ENCODE data around the gene HOXD12. TPM values are rescaled to one million over a fixed set of nuclear protein-coding genes. Genes with fewer than 3 reads are reported as not detected.
A peak's percentile ranks its signal among the peaks of the same experiment; 100 is the strongest.

The HOXD12 gene
- total RNA-seq, 4 donors from 2014 or later: not detected

GRCh38 chr2:176096243-176096985 is 3.2 kb upstream of the HOXD12 start:
- 14 to 37% methylated on average over 5 to 16 of the region's 16 CpGs for WGBS, 2 donors (ENCODE audit: low coverage in 1 of 2)
- DNase-seq: no peak
- Histone ChIP-seq H3K9me3 (no peaks in the 10 kb centered on the region), H3K4me1 (peaks cover 8 to 41% (median 29%) of the 10 kb centered on the region in 4 donors), H3K27me3 (peaks cover 100% of the 10 kb centered on the region), H3K4me3 (peak overlapping the region in 3 of 4 donors; percentile 30 to 60 (median 30)), H3K36me3 (no peaks in the 10 kb centered on the region), H3K27ac (no peak overlapping the region)
- intact Hi-C loops (cut with DNase I; ENCODE audit: low total_unique reads): no loop called here
- in situ Hi-C loops (cut with MboI; ENCODE audit: low pct_ligation_motif_present in 1 of 4, low pct_unique_long_range_greater_than_20kb in 1 of 4, low sequenced_read_pairs in 3 of 4): loop anchor here in 3 of 4 donors (10.0 to 25.0 kb wide), 4 partner anchors 409 to 734 kb away; no protein-coding TSS in a partner anchor
- TF ChIP-seq POLR2A (IDR thresholded peaks at IDR 0.05): no peak
- TF ChIP-seq CTCF (IDR thresholded peaks at IDR 0.05): no peak
- peak; percentile 20 to 78 (median 66) for TF ChIP-seq POLR2AphosphoS5 (IDR thresholded peaks at IDR 0.05)
- TF ChIP-seq EP300 (IDR thresholded peaks at IDR 0.05; ENCODE audit: low read depth): no peak

GRCh38 chr2:176096986-176097819 is 2.4 kb upstream of the HOXD12 start:
- Histone ChIP-seq H3K4me3 (peak overlapping the region in 3 of 4 donors; percentile 30 to 60 (median 30)), H3K36me3 (no peaks in the 10 kb centered on the region), H3K27ac (no peak overlapping the region), H3K9me3 (no peaks in the 10 kb centered on the region), H3K4me1 (peaks cover 8 to 39% (median 29%) of the 10 kb centered on the region in 4 donors), H3K27me3 (peaks cover 100% of the 10 kb centered on the region)
- peak; percentile 72 for DNase-seq
- WGBS, 2 donors (ENCODE audit: low coverage in 1 of 2): 4 to 6% methylated on average over 17 to 41 of the region's 45 CpGs
- in situ Hi-C loops (cut with MboI; ENCODE audit: low pct_ligation_motif_present in 1 of 4, low pct_unique_long_range_greater_than_20kb in 1 of 4, low sequenced_read_pairs in 3 of 4) (loop anchor here in 3 of 4 donors (10.0 to 25.0 kb wide), 4 partner anchors 410 to 735 kb away; no protein-coding TSS in a partner anchor), intact Hi-C loops (cut with DNase I; ENCODE audit: low total_unique reads) (no loop called here)
- TF ChIP-seq EP300 (IDR thresholded peaks at IDR 0.05; ENCODE audit: low read depth) (no peak), POLR2AphosphoS5 (IDR thresholded peaks at IDR 0.05) (peak in 1 of 3 donors; percentile 23), CTCF (IDR thresholded peaks at IDR 0.05) (peak; percentile 81 to 88 (median 86))

GRCh38 chr2:176097820-176098365 is 1.7 kb upstream of the HOXD12 start:
- no peaks in the 10 kb centered on the region for H3K36me3 ChIP-seq
- peak overlapping the region in 2 of 4 donors; percentile 30 to 60 for H3K4me3 ChIP-seq
- WGBS, 2 donors (ENCODE audit: low coverage in 1 of 2): 0 to 4% methylated on average over 6 to 18 of the region's 18 CpGs
- no peaks in the 10 kb centered on the region for H3K9me3 ChIP-seq
- peaks cover 8 to 33% (median 26%) of the 10 kb centered on the region in 4 donors for H3K4me1 ChIP-seq
- H3K27ac ChIP-seq: no peak overlapping the region
- TF ChIP-seq POLR2AphosphoS5 (IDR thresholded peaks at IDR 0.05) (no peak), POLR2A (IDR thresholded peaks at IDR 0.05) (no peak), CTCF (IDR thresholded peaks at IDR 0.05) (peak in 2 of 5 experiments; percentile 2 to 20)
- in situ Hi-C loops (cut with MboI; ENCODE audit: low pct_ligation_motif_present in 1 of 4, low pct_unique_long_range_greater_than_20kb in 1 of 4, low sequenced_read_pairs in 3 of 4) (loop anchor here in 3 of 4 donors (10.0 to 25.0 kb wide), 4 partner anchors 411 to 736 kb away; no protein-coding TSS in a partner anchor), intact Hi-C loops (cut with DNase I; ENCODE audit: low total_unique reads) (no loop called here)
- H3K27me3 ChIP-seq: peaks cover 100% of the 10 kb centered on the region
- DNase-seq: no peak

Measured in transverse colon (tissue), 4 donors.